Measurements from ENCODE around the gene AMOTL1. TPM values are rescaled to one million over a fixed set of nuclear protein-coding genes. Genes with fewer than 3 reads are reported as not detected.

Gene AMOTL1
- total and polyA plus RNA-seq, 2 donors (not counting 3 experiments of a cell fraction or from before 2014, with no cell fraction given), result 12.5 to 37.8 TPM

DNA sequence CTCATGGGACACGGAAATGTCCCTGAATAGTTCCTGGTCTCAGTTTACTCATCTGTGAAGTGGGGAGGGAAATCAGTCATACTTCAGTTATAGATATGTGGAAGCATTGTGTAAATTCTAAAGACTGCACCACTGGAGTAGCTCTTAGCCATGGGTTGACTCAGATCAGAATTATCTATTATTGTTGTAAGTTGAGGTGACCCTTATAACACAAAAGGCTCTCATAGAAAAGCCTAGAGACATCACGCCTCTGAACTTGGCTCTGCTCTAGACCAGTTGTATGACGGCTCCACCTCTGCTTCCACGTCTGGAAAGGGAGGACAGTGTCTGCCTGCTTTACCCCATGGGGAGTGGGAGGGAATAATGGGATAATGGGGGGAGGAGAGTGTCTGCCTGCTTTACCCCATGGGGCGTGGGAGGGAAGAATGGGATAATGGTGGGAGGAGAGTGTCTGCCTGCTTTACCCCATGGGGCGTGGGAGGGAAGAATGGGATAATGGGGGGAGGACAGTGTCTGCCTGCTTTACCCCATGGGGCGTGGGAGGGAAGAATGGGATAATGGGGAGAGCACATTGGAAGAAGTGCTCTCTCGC, 98.2 kb downstream of the AMOTL1 start:
- ChIA-PET CTCF (interaction anchor here (1.1 to 1.5 kb wide), 2 partner anchors 31 to 102 kb away, joined by 3 to 5 read pairs; no protein-coding TSS in a partner anchor), POLR2A (no interaction called here)

More for the DNA sequence above, 98.2 kb downstream of the AMOTL1 start:
- H2AFZ ChIP-seq (ENCODE audit: low read depth, low read length), result no peak overlapping the region
- FAIRE-seq (no peak), DNase-seq (ENCODE audit: low read depth, low spot score) (no peak)
- TF ChIP-seq FOS (IDR thresholded peaks at IDR 0.05; ENCODE audit: borderline replicate concordance, insufficient read depth, low read length) (no peak), POLR2AphosphoS5 (IDR thresholded peaks at IDR 0.05; ENCODE audit: insufficient read depth, low read depth, low read length) (no peak), POLR2A (IDR thresholded peaks at IDR 0.05; ENCODE audit: low read depth, low read length) (no peak), MYC (IDR thresholded peaks at IDR 0.05; ENCODE audit: low read depth, low read length) (no peak), JUN (IDR thresholded peaks at IDR 0.05; ENCODE audit: borderline replicate concordance, insufficient read depth, insufficient read length, low read depth) (no peak), GATA2 (IDR thresholded peaks at IDR 0.05; ENCODE audit: insufficient read depth, insufficient read length, low read depth, low read length) (no peak), EZH2 (IDR thresholded peaks at IDR 0.05; ENCODE audit: borderline replicate concordance, low read depth, low read length, severe bottlenecking) (no peak)
- TF ChIP-seq, protein P1, sequence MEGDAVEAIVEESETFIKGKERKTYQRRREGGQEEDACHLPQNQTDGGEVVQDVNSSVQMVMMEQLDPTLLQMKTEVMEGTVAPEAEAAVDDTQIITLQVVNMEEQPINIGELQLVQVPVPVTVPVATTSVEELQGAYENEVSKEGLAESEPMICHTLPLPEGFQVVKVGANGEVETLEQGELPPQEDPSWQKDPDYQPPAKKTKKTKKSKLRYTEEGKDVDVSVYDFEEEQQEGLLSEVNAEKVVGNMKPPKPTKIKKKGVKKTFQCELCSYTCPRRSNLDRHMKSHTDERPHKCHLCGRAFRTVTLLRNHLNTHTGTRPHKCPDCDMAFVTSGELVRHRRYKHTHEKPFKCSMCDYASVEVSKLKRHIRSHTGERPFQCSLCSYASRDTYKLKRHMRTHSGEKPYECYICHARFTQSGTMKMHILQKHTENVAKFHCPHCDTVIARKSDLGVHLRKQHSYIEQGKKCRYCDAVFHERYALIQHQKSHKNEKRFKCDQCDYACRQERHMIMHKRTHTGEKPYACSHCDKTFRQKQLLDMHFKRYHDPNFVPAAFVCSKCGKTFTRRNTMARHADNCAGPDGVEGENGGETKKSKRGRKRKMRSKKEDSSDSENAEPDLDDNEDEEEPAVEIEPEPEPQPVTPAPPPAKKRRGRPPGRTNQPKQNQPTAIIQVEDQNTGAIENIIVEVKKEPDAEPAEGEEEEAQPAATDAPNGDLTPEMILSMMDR (IDR thresholded peaks at IDR 0.05; ENCODE audit: extremely low read depth in 1 of 2, insufficient read depth in 1 of 2, low read depth in 1 of 2, low read length in 2 of 2), result no peak
- TF ChIP-seq, protein P2, sequence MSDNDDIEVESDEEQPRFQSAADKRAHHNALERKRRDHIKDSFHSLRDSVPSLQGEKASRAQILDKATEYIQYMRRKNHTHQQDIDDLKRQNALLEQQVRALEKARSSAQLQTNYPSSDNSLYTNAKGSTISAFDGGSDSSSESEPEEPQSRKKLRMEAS (IDR thresholded peaks at IDR 0.05; ENCODE audit: insufficient read depth, insufficient read length), result no peak
- H3K79me2 ChIP-seq (ENCODE audit: control insufficient read depth, insufficient read depth, low read length), result no peaks in the 10 kb centered on the region
- H3K27ac ChIP-seq (ENCODE audit: insufficient read depth, low read depth, low read length), result no peak overlapping the region
- H3K4me1 ChIP-seq (ENCODE audit: control insufficient read depth, extremely low read depth, insufficient read depth, low read length), result no peaks in the 10 kb centered on the region
- peaks cover 15 to 34% of the 10 kb centered on the region in 2 experiments for H3K36me3 ChIP-seq (ENCODE audit: control insufficient read depth in 2 of 2, extremely low read depth in 1 of 2, insufficient read depth in 2 of 2, low read length in 2 of 2)
- no peaks in the 10 kb centered on the region for H3K27me3 ChIP-seq (ENCODE audit: control insufficient read depth in 2 of 2, insufficient read depth in 2 of 2, low read length in 2 of 2)
- H3K9me1 ChIP-seq (replicated peaks; ENCODE audit: control insufficient read depth, extremely low read depth, insufficient read depth, low read length), result no peaks in the 10 kb centered on the region
- H3K4me2 ChIP-seq (ENCODE audit: insufficient read depth, low read length), result no peak overlapping the region
- H3K4me3 ChIP-seq (replicated peaks in 1 of 3; ENCODE audit: insufficient read depth in 1 of 3, low read depth in 1 of 3, low read length in 3 of 3), result no peak overlapping the region
- H4K20me1 ChIP-seq (replicated peaks; ENCODE audit: control insufficient read depth, extremely low read depth, insufficient read depth, low read length), result no peaks in the 10 kb centered on the region
- BruUV-seq (replicated peaks), result no TSS peak
- intact Hi-C loops (cut with micrococcal nuclease), result no loop called here
- no peak overlapping the region for H3K9ac ChIP-seq (replicated peaks; ENCODE audit: extremely low read depth, insufficient read depth, low read length)
- dilution Hi-C loops (cut with MboI; ENCODE audit: extremely low pct_ligation_motif_present, low sequenced_read_pairs), result no loop called here
- H3K9me3 ChIP-seq (replicated peaks; ENCODE audit: control insufficient read depth, insufficient read depth, low read length), result no peaks in the 10 kb centered on the region

Data from endothelial cell of umbilical vein (primary cell).